Esophagus muscularis mucosa (tissue), 4 donors: Measurements from ENCODE around the gene RCC1.

Experiments used
- CTCF ChIP-seq, 3 experiments: fragments of 200-600 bp in 2 of 3; fragments of 450-650 bp in 1 of 3; sonication (generic) in 2 of 3; IDR thresholded peaks; one replicate each; pipeline ENCODE4 v1.5.1; 2017 to 2019; ENCODE audit warnings: antibody characterized with exemption in 3 of 3, mild to moderate bottlenecking in 2 of 3, moderate library complexity in 1 of 3
- EP300 ChIP-seq: sonication (generic); formaldehyde crosslinking; IDR thresholded peaks from one replicate; pipeline ENCODE4 v1.6.1; 2017; ENCODE audit warnings: antibody characterized with exemption
- POLR2A ChIP-seq: fragments of 450-650 bp; IDR thresholded peaks from one replicate; pipeline ENCODE4 v1.6.1; 2017; ENCODE audit warnings: antibody characterized with exemption, moderate library complexity, mild to moderate bottlenecking, low read depth
- POLR2AphosphoS5 ChIP-seq, 2 donors: sonication (generic); formaldehyde crosslinking; IDR thresholded peaks; one replicate each; pipeline ENCODE4 v1.6.1; 2017; ENCODE audit warnings: antibody characterized with exemption in 2 of 2

GRCh38 chr1:28580722-28581530 lies 75.1 kb downstream of the RCC1 start:
- TF ChIP-seq POLR2A (no peak), EP300 (no peak), CTCF (IDR thresholded peaks at IDR 0.05) (no peak), POLR2AphosphoS5 (IDR thresholded peaks at IDR 0.05) (no peak)
